GM21390 (cell line): ENCODE results near the gene MAFB.

ENCODE experiments used
- ATAC-seq: cut with Tn5 transposase; IDR thresholded peaks from one replicate; pipeline ENCODE4 v1.9.1; 2021; ENCODE audit not compliant: unreplicated experiment

The MAFB gene

DNA sequence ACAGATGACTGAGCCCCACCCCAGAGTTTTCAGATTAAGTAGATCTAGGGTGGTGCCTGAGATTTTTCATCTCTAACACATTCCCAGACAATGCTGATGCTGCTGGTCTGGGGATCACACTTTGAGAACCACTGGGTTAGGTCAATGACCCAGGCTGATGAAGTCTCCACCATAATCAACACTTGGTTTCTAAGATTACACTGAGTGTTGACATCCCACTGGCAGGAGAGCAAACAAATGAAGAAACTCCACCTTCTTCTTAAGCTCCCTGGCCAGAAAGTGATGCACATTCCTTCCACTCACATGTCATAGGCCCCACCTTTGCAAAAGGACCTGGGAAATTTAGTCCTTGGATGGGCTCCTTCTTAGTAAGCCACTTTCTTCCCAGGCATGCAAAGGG, 53.1 kb downstream of the MAFB start:
- ATAC-seq, result no peak
